Measurements from ENCODE around the gene PLCZ1. TPM values are rescaled to one million over a fixed set of nuclear protein-coding genes. Genes with fewer than 3 reads are reported as not detected.

Gene PLCZ1
- total and polyA plus RNA-seq, 2 experiments from 2014 or later = not detected

DNA sequence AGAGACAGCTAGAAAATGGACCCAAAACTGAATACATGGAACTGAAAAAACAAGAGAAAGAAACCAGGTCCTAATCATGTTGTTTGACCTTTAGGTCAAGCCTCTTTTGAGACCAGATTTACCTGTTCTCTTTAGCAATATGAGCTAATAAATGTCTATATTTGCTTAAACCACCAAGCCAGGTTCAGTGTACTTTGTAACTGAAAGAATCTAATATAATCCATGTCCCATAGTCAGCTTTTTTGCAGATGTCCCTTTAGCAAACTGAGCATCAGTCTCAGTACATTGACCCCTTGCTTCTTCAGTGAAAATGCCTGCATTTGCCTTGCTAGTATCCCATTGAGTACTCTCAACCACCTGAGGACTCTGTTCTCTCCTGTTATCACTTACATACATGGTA lies 61.7 kb downstream of the PLCZ1 start (continued):
- TF ChIP-seq, protein P1, sequence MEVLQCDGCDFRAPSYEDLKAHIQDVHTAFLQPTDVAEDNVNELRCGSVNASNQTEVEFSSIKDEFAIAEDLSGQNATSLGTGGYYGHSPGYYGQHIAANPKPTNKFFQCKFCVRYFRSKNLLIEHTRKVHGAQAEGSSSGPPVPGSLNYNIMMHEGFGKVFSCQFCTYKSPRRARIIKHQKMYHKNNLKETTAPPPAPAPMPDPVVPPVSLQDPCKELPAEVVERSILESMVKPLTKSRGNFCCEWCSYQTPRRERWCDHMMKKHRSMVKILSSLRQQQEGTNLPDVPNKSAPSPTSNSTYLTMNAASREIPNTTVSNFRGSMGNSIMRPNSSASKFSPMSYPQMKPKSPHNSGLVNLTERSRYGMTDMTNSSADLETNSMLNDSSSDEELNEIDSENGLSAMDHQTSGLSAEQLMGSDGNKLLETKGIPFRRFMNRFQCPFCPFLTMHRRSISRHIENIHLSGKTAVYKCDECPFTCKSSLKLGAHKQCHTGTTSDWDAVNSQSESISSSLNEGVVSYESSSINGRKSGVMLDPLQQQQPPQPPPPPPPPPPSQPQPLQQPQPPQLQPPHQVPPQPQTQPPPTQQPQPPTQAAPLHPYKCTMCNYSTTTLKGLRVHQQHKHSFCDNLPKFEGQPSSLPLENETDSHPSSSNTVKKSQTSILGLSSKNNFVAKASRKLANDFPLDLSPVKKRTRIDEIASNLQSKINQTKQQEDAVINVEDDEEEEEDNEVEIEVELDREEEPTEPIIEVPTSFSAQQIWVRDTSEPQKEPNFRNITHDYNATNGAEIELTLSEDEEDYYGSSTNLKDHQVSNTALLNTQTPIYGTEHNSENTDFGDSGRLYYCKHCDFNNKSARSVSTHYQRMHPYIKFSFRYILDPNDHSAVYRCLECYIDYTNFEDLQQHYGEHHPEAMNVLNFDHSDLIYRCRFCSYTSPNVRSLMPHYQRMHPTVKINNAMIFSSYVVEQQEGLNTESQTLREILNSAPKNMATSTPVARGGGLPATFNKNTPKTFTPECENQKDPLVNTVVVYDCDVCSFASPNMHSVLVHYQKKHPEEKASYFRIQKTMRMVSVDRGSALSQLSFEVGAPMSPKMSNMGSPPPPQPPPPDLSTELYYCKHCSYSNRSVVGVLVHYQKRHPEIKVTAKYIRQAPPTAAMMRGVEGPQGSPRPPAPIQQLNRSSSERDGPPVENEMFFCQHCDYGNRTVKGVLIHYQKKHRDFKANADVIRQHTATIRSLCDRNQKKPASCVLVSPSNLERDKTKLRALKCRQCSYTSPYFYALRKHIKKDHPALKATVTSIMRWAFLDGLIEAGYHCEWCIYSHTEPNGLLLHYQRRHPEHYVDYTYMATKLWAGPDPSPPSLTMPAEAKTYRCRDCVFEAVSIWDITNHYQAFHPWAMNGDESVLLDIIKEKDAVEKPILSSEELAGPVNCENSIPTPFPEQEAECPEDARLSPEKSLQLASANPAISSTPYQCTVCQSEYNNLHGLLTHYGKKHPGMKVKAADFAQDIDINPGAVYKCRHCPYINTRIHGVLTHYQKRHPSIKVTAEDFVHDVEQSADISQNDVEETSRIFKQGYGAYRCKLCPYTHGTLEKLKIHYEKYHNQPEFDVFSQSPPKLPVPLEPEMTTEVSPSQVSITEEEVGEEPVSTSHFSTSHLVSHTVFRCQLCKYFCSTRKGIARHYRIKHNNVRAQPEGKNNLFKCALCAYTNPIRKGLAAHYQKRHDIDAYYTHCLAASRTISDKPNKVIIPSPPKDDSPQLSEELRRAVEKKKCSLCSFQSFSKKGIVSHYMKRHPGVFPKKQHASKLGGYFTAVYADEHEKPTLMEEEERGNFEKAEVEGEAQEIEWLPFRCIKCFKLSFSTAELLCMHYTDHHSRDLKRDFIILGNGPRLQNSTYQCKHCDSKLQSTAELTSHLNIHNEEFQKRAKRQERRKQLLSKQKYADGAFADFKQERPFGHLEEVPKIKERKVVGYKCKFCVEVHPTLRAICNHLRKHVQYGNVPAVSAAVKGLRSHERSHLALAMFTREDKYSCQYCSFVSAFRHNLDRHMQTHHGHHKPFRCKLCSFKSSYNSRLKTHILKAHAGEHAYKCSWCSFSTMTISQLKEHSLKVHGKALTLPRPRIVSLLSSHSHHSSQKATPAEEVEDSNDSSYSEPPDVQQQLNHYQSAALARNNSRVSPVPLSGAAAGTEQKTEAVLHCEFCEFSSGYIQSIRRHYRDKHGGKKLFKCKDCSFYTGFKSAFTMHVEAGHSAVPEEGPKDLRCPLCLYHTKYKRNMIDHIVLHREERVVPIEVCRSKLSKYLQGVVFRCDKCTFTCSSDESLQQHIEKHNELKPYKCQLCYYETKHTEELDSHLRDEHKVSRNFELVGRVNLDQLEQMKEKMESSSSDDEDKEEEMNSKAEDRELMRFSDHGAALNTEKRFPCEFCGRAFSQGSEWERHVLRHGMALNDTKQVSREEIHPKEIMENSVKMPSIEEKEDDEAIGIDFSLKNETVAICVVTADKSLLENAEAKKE (CRISPR knock-in tag; IDR thresholded peaks at IDR 0.05) = no peak

DNA sequence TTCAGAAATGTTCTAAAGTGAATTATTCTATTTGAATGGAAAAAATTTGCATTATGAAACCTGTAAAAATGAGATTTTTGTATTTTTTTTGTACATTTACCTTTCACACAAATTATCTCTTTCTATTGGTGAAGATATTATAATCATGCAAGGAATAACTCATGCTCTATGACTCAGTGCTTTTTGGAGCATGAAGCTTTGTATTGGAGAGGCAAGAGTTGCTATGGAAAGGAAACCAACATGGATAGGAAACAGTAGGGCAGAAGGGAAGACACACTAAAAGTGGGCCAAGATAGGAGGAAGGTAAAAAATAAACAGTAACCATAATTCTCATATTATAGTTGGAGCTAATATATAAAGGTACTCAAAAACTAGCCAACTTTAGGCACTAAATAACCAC lies 79.0 kb downstream of the PLCZ1 start:
- no peaks in the 10 kb centered on the region for H3K36me3 ChIP-seq (ENCODE audit: insufficient read depth)
- H3K4me3 ChIP-seq = no peak overlapping the region
- H3F3A ChIP-seq (replicated peaks; ENCODE audit: low read depth) = no peaks in the 10 kb centered on the region
- H3K4me3 Mint-ChIP-seq = no peak overlapping the region
- H4K20me1 ChIP-seq (replicated peaks; ENCODE audit: insufficient read depth) = no peaks in the 10 kb centered on the region
- DNase-seq (ENCODE audit: low spot score) = no peak
- no peak overlapping the region for H2AFZ ChIP-seq
- no peak overlapping the region for H3K4me2 ChIP-seq
- H3K9me2 ChIP-seq (ENCODE audit: insufficient read depth) = no peaks in the 10 kb centered on the region
- no peaks in the 10 kb centered on the region for H3K36me3 Mint-ChIP-seq (ENCODE audit: low read depth)
- H3K79me2 ChIP-seq (replicated peaks; ENCODE audit: insufficient read depth) = no peaks in the 10 kb centered on the region
- H3K27me3 ChIP-seq (ENCODE audit: insufficient read depth) = no peaks in the 10 kb centered on the region
- H3K27ac Mint-ChIP-seq = no peak overlapping the region
- H3K4me1 ChIP-seq (ENCODE audit: insufficient read depth) = no peaks in the 10 kb centered on the region
- no peaks in the 10 kb centered on the region for H3K27me3 Mint-ChIP-seq (ENCODE audit: insufficient read depth, low read depth, poor library complexity)
- no peaks in the 10 kb centered on the region for H3K9me3 Mint-ChIP-seq
- H3K27ac ChIP-seq (ENCODE audit: low read depth) = no peak overlapping the region
- peaks cover 4% of the 10 kb centered on the region; the same call in 1 of the 3 replicates for H3K4me1 Mint-ChIP-seq
- ATAC-seq = no peak
- no peak for TF ChIP-seq JUNB (IDR thresholded peaks at IDR 0.05; ENCODE audit: unreplicated experiment)
- TF ChIP-seq POLR2AphosphoS5 (IDR thresholded peaks at IDR 0.05; ENCODE audit: low read depth) = no peak
- TF ChIP-seq ZNF331 (CRISPR knock-in tag; IDR thresholded peaks at IDR 0.05; ENCODE audit: low read depth) = no peak
- no peak for TF ChIP-seq ZNF114 (CRISPR knock-in tag; IDR thresholded peaks at IDR 0.05)
- no peak for TF ChIP-seq STAT1 (IDR thresholded peaks at IDR 0.05; ENCODE audit: unreplicated experiment)
- TF ChIP-seq EZH2phosphoT487 (IDR thresholded peaks at IDR 0.05; ENCODE audit: unreplicated experiment) = no peak
- TF ChIP-seq, protein P2, sequence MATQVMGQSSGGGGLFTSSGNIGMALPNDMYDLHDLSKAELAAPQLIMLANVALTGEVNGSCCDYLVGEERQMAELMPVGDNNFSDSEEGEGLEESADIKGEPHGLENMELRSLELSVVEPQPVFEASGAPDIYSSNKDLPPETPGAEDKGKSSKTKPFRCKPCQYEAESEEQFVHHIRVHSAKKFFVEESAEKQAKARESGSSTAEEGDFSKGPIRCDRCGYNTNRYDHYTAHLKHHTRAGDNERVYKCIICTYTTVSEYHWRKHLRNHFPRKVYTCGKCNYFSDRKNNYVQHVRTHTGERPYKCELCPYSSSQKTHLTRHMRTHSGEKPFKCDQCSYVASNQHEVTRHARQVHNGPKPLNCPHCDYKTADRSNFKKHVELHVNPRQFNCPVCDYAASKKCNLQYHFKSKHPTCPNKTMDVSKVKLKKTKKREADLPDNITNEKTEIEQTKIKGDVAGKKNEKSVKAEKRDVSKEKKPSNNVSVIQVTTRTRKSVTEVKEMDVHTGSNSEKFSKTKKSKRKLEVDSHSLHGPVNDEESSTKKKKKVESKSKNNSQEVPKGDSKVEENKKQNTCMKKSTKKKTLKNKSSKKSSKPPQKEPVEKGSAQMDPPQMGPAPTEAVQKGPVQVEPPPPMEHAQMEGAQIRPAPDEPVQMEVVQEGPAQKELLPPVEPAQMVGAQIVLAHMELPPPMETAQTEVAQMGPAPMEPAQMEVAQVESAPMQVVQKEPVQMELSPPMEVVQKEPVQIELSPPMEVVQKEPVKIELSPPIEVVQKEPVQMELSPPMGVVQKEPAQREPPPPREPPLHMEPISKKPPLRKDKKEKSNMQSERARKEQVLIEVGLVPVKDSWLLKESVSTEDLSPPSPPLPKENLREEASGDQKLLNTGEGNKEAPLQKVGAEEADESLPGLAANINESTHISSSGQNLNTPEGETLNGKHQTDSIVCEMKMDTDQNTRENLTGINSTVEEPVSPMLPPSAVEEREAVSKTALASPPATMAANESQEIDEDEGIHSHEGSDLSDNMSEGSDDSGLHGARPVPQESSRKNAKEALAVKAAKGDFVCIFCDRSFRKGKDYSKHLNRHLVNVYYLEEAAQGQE (IDR thresholded peaks at IDR 0.05; ENCODE audit: unreplicated experiment) = no peak
- TF ChIP-seq, protein P3, sequence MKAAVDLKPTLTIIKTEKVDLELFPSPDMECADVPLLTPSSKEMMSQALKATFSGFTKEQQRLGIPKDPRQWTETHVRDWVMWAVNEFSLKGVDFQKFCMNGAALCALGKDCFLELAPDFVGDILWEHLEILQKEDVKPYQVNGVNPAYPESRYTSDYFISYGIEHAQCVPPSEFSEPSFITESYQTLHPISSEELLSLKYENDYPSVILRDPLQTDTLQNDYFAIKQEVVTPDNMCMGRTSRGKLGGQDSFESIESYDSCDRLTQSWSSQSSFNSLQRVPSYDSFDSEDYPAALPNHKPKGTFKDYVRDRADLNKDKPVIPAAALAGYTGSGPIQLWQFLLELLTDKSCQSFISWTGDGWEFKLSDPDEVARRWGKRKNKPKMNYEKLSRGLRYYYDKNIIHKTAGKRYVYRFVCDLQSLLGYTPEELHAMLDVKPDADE (IDR thresholded peaks at IDR 0.05) = no peak
- TF ChIP-seq CREB1 (CRISPR knock-in tag; IDR thresholded peaks at IDR 0.05; ENCODE audit: low read depth) = no peak
- TF ChIP-seq NANOG (IDR thresholded peaks at IDR 0.05; ENCODE audit: borderline replicate concordance) = no peak
- TF ChIP-seq, protein P4, sequence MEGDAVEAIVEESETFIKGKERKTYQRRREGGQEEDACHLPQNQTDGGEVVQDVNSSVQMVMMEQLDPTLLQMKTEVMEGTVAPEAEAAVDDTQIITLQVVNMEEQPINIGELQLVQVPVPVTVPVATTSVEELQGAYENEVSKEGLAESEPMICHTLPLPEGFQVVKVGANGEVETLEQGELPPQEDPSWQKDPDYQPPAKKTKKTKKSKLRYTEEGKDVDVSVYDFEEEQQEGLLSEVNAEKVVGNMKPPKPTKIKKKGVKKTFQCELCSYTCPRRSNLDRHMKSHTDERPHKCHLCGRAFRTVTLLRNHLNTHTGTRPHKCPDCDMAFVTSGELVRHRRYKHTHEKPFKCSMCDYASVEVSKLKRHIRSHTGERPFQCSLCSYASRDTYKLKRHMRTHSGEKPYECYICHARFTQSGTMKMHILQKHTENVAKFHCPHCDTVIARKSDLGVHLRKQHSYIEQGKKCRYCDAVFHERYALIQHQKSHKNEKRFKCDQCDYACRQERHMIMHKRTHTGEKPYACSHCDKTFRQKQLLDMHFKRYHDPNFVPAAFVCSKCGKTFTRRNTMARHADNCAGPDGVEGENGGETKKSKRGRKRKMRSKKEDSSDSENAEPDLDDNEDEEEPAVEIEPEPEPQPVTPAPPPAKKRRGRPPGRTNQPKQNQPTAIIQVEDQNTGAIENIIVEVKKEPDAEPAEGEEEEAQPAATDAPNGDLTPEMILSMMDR (conservative IDR thresholded peaks at IDR 0.05; ENCODE audit: low read depth in 2 of 2) = no peak
- no peak for TF ChIP-seq EZH2 (IDR thresholded peaks at IDR 0.05; ENCODE audit: low read depth, unreplicated experiment)

Data from GM23338 (cell line).